Body of pancreas (tissue), 4 donors: ENCODE data around the gene AKAP17A. TPM values are rescaled to one million over a fixed set of nuclear protein-coding genes. Genes with fewer than 3 reads are reported as not detected.
A peak's percentile ranks its signal among the peaks of the same experiment; 100 is the strongest.

Source experiments
- ATAC-seq: fragments of 150-250 bp; one replicate; pipeline ENCODE4 v1.9.1; 2016
- DNase-seq, 4 donors: peaks; one replicate each; pipeline ENCODE4 v3.0.0-alpha.2; 2019
- H3K27ac ChIP-seq, 4 donors: fragments of 200-600 bp; sonication (generic); 1 replicate in 3 of 4; 2 replicates in 1 of 4; pipeline versions ENCODE4 v1.5.1 to v1.6.1; 2016 to 2019; ENCODE audit warnings: mild to moderate bottlenecking in 1 of 4, mixed read lengths in 1 of 4, moderate library complexity in 1 of 4
- H3K27me3 ChIP-seq, 2 donors: fragments of 200-600 bp; sonication (generic); one replicate each; pipeline ENCODE4 v1.6.0; 2016; ENCODE audit warnings: mild to moderate bottlenecking in 1 of 2
- H3K36me3 ChIP-seq, 2 donors: fragments of 200-600 bp; sonication (generic); replicated peaks in 1 of 2; 2 replicates each; pipeline ENCODE4 v1.5.1; 2016; ENCODE audit warnings: low read depth in 2 of 2; ENCODE audit not compliant: insufficient read depth in 1 of 2
- H3K4me1 ChIP-seq: fragments of 200-600 bp; sonication (generic); one replicate; pipeline ENCODE4 v1.6.0; 2016
- H3K4me3 ChIP-seq, 2 donors: fragments of 200-600 bp; sonication (generic); 1 replicate in 1 of 2; 2 replicates in 1 of 2; pipeline ENCODE4 v1.5.1; 2016 to 2019
- H3K9me3 ChIP-seq, 3 donors: fragments of 200-600 bp; sonication (generic); 1 replicate in 2 of 3; 2 replicates in 1 of 3; pipeline ENCODE4 v1.5.1; 2016
- CTCF ChIP-seq, 7 experiments: fragments of 450-650 bp in 4 of 7; fragments of 200-600 bp in 3 of 7; sonication (generic) in 3 of 7; IDR thresholded peaks; one replicate each; pipeline ENCODE4 v1.5.1; 2016 to 2019; ENCODE audit warnings: antibody characterized with exemption in 7 of 7
- POLR2A ChIP-seq, 3 donors: fragments of 450-650 bp; IDR thresholded peaks; one replicate each; pipeline ENCODE4 v1.6.1; 2016; ENCODE audit warnings: antibody characterized with exemption in 3 of 3, mild to moderate bottlenecking in 2 of 3
- WGBS, 2 donors: methylation state at CpG; one replicate each; pipeline ENCODE4 v1.1.5; 2017; 5-methylcytosine and 5-hydroxymethylcytosine counted together
- intact Hi-C: fragments of 100-400 bp; cut with DNase I; formaldehyde crosslinking; loops from one replicate; pipeline ENCODE4 v1.15.1; 2023
- total RNA-seq, 2 donors: library from RNA; depleted of rRNA; stranded (reverse); fragments of >200 nt; gene quantifications; one replicate each; pipeline ENCODE4 v1.1.0, GENCODE V29; 2016

Gene AKAP17A
- total RNA-seq, 2 donors from 2014 or later, result 55.5 to 162 TPM

DNA sequence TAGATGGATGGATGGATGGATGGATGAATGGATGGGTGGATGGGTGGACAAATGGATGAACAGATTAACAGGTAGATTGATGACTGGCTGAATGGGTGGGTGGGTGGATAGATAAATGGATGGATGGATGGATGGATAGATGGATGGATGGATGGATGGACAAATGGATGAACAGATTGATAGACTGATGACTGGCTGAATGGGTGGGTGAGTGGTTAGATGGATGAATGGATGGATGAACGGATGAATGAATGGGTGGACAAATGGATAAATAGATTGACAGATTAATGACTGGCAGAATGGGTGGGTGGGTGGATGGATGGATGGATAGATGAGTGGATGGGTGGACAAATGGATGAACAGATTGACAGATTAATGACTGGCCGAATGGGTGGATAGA, 13.6 kb upstream of the AKAP17A start:
- ATAC-seq, result no peak
- 31 to 42% methylated on average over 2 of the region's 2 CpGs for WGBS, 2 donors
- intact Hi-C loops, result loop anchor here (10.0 kb wide), 1 partner anchor 113 kb away; no protein-coding TSS in a partner anchor
- H3K27me3 ChIP-seq, result no peaks in the 10 kb centered on the region
- H3K36me3 ChIP-seq, result no peaks in the 10 kb centered on the region
- no peaks in the 10 kb centered on the region for H3K9me3 ChIP-seq
- no peak overlapping the region for H3K27ac ChIP-seq
- DNase-seq, result no peak
- H3K4me3 ChIP-seq, result no peak overlapping the region
- no peaks in the 10 kb centered on the region for H3K4me1 ChIP-seq
- TF ChIP-seq CTCF (IDR thresholded peaks at IDR 0.05) (no peak), POLR2A (IDR thresholded peaks at IDR 0.05) (no peak)

GRCh38 chrX:1578511-1579173, 12.8 kb upstream of the AKAP17A start:
- intact Hi-C loops, result loop anchor here (10.0 kb wide), 1 partner anchor 114 kb away; no protein-coding TSS in a partner anchor
- ATAC-seq (no peak), DNase-seq (no peak)
- TF ChIP-seq POLR2A (IDR thresholded peaks at IDR 0.05), result no peak
- no peak for TF ChIP-seq CTCF (IDR thresholded peaks at IDR 0.05)
- no peaks in the 10 kb centered on the region for H3K9me3 ChIP-seq
- no peaks in the 10 kb centered on the region for H3K36me3 ChIP-seq
- no peaks in the 10 kb centered on the region for H3K27me3 ChIP-seq
- WGBS, 2 donors, result 39 to 53% methylated on average over 6 of the region's 6 CpGs
- no peak overlapping the region for H3K4me3 ChIP-seq
- no peaks in the 10 kb centered on the region for H3K4me1 ChIP-seq
- H3K27ac ChIP-seq, result no peak overlapping the region

DNA sequence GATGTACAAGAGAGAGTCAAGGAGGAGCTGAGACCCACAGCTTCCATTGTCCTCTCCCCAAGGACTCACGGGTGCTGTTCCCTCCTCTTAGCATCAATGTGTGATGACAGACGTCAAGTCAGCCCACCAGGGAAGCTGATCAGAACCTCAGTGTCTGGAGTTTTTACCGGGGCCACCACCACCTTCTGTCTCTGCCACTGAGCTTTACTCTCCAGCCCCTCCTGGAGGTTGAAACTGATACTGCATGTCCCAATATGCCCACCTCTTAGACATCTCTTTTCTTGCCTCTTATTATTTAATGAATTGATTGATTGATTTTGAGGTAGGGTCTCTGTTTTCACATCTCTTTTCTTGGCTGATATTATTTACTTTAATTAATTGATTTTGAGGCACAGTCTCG, 10.3 kb upstream of the AKAP17A start:
- H3K9me3 ChIP-seq, result no peaks in the 10 kb centered on the region
- no peaks in the 10 kb centered on the region for H3K36me3 ChIP-seq
- no peaks in the 10 kb centered on the region for H3K27me3 ChIP-seq
- intact Hi-C loops, result no loop called here
- peak; percentile 68 for ATAC-seq
- DNase-seq, result peak; percentile 38 to 71 (median 66)
- 14 to 27% methylated on average over 4 of the region's 4 CpGs for WGBS, 2 donors
- H3K27ac ChIP-seq, result no peak overlapping the region
- H3K4me3 ChIP-seq, result no peak overlapping the region
- TF ChIP-seq CTCF (IDR thresholded peaks at IDR 0.05) (peak; percentile 52 to 83 (median 76)), POLR2A (IDR thresholded peaks at IDR 0.05) (no peak)
- H3K4me1 ChIP-seq, result no peaks in the 10 kb centered on the region

- ATAC-seq (no peak), DNase-seq (no peak)
- H3K36me3 ChIP-seq, result no peaks in the 10 kb centered on the region
- no peak overlapping the region for H3K4me3 ChIP-seq
- H3K27me3 ChIP-seq, result no peaks in the 10 kb centered on the region
- intact Hi-C loops, result no loop called here
- TF ChIP-seq POLR2A (IDR thresholded peaks at IDR 0.05) (no peak), CTCF (IDR thresholded peaks at IDR 0.05) (no peak)
- 28 to 33% methylated on average over 26 of the region's 27 CpGs for WGBS, 2 donors
- no peaks in the 10 kb centered on the region for H3K4me1 ChIP-seq
- no peaks in the 10 kb centered on the region for H3K9me3 ChIP-seq
- H3K27ac ChIP-seq, result no peak overlapping the region
Observed at GRCh38 chrX:1582686-1583437, 8.5 kb upstream of the AKAP17A start.
